ENCODE measurements around the gene FAM47E. TPM values are rescaled to one million over a fixed set of nuclear protein-coding genes. Genes with fewer than 3 reads are reported as not detected.

FAM47E gene
- total RNA-seq, 1 donor from 2014 or later = 3.5 TPM

DNA sequence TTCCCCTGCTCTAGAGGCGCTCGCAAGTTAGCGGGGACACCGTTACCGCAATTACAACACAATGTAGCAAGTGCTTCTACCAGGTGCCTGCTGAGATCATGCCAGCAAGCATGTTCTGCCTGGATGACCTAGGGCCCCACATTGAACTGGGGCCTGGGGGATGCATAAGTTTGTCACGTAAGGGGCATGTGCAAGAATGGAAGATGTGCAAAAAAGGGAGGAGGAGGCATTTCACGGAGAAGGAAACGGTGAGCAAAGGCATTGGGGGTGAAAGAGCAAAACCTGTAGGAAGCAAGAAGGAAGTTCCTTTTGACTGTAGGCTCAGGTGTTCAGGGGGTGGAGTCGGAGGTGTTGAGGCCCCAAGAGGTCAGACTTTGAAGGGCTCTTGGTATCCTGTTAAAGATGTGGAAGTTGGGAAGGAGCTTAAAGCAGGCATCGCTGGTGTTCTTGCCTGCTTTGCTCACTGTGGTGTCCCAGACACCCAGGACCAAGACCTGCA, 37.3 kb upstream of the FAM47E start:
- no peak for DNase-seq (ENCODE audit: low read depth)
- TF ChIP-seq, protein P1, sequence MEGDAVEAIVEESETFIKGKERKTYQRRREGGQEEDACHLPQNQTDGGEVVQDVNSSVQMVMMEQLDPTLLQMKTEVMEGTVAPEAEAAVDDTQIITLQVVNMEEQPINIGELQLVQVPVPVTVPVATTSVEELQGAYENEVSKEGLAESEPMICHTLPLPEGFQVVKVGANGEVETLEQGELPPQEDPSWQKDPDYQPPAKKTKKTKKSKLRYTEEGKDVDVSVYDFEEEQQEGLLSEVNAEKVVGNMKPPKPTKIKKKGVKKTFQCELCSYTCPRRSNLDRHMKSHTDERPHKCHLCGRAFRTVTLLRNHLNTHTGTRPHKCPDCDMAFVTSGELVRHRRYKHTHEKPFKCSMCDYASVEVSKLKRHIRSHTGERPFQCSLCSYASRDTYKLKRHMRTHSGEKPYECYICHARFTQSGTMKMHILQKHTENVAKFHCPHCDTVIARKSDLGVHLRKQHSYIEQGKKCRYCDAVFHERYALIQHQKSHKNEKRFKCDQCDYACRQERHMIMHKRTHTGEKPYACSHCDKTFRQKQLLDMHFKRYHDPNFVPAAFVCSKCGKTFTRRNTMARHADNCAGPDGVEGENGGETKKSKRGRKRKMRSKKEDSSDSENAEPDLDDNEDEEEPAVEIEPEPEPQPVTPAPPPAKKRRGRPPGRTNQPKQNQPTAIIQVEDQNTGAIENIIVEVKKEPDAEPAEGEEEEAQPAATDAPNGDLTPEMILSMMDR (conservative IDR thresholded peaks at IDR 0.05; ENCODE audit: low read depth, low read length) = no peak
- peak overlapping the region; percentile 72 for H3K4me3 ChIP-seq (ENCODE audit: low read depth, low read length)

DNA sequence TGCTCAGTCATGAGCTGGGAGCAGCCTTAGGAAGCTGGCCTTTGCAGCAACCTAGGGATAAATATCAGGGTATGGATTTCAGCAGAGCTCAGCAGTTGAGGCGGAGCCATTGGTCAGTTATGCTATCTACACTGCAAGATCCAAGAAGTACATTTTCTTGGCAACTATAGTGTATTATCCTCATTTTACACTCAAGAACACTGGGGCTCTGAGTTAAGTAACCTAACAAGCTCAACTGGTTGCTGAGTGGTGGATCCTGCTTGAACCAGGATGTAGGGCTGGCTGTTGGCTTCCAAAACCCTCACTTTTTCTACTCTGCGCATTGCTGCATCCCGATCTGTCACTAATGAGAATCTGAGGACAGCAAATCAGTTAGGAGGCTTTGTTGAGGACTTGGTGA, 36.4 kb upstream of the FAM47E start:
- H3K4me3 ChIP-seq (ENCODE audit: low read depth, low read length) = no peak overlapping the region
- TF ChIP-seq, protein P1 (conservative IDR thresholded peaks at IDR 0.05; ENCODE audit: low read depth, low read length) = no peak
- no peak for DNase-seq (ENCODE audit: low read depth)

DNA sequence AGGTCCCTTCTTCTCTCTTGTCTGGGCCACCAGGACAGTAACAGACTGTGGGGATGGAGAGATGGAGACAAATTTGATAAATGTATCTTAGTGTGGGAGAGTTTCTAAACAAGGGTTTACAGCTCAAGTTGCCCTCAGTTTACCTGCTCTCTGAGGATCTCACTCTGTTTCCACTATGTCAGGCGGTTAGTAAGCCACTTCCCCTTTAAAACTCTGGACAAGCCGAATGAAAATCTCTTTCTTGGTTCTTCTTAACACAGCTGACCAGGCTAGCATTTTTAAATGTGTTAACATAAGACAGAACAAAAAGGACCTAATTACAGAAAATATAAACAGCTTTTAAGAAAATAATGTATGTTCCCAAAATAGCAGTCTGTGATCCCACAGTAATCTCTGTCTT, 35.0 kb upstream of the FAM47E start:
- no peak overlapping the region for H3K4me3 ChIP-seq (ENCODE audit: low read depth, low read length)
- TF ChIP-seq, protein P1 (conservative IDR thresholded peaks at IDR 0.05; ENCODE audit: low read depth, low read length) = no peak
- DNase-seq (ENCODE audit: low read depth) = no peak

DNA sequence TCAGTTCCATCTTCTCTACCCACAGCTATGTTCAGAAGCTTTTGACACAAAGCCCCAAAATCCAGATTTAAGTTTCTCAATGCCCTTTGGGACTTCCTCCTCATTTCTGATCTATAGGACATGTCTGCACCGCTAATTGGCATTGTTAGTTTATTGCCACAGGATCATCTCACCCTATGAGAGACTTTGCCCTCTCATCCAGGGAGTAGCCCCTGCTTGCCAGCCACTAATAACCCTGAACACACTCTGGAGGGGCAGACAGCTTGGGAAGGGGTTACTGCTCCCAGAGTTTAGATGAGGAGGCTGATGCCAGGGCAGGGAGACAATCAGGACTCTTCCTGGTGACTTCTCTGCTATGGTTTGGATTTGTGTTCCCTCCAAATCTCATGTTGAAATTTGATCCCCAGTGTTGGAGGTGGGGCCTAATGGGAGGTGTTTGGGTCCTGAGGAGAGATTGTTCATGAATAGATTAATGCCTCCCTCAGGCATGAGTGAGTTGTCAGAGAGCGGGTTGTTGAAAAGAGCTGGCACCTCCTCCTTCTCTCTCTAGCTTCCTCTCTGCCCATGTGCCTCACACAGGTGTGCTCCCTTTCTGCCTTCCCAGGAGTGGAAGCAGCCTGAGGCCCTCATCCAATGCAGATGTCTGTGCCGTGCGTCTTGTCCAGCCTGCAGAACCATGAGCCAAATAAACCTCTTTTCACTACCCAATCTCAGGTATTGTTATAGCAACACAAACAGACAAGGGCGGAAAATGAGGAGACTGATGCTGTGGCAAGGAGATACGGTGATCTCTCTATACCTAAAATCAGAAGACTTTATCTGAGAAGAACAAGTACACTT, 34.3 kb upstream of the FAM47E start:
- TF ChIP-seq, protein P1 (conservative IDR thresholded peaks at IDR 0.05; ENCODE audit: low read depth, low read length) = no peak
- H3K4me3 ChIP-seq (ENCODE audit: low read depth, low read length) = no peak overlapping the region
- DNase-seq (ENCODE audit: low read depth) = no peak

DNA sequence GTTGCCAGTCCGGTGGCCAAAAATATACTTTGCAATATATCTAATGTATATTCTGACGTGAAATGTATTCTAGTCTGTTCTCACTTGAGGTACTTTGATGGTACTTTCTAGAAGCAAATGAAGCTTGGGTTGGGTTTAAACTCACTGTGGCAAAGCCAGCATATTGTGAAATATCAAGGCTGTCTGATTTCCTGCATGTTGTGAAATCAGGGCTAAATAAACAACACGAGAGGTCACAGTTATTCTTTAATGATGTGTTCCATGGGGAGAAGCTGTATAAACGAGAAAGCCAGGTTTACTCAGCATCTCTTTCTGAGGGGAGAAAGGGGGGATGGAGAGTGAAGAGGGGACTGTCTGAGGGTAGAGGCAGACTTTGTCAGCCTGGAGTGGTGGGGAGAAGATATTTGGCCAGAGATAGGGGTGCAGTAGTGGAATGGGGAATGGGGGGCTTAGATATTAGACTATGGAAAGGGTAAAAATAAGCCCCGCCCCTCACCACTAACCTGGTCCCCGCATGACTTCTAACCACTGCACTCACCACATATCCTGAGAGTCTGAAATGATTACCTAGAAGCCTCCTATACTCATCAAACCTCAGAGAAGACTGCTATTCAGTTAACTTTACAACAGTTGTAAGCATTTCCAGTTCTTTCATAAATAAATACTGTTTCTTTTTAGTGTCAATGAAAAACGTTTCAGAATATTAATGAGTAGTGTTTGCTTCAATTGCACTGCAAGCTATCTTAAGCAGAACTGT, 32.0 kb upstream of the FAM47E start:
- no peak overlapping the region for H3K4me3 ChIP-seq (ENCODE audit: low read depth, low read length)
- DNase-seq (ENCODE audit: low read depth) = no peak
- TF ChIP-seq, protein P1 (conservative IDR thresholded peaks at IDR 0.05; ENCODE audit: low read depth, low read length) = no peak

DNA sequence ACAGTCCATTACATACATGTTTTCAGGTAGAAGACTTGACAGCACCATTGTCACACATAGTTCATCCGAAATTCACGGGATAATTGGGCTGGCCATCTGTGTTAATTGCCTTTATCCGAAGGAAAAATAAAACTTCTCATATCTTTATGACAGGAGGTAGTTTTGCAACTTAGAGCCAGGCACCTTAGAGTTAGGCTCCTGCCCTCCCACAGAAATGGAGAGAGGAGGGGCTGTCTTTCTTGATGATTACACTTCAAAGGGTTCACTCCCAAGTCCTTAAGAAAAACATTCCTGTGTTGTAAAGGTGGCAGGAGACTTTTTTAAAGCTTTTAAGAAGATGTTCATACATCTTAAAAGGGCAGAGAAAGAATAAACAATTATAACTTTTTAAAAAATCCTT, 27.4 kb upstream of the FAM47E start:
- TF ChIP-seq, protein P1 (conservative IDR thresholded peaks at IDR 0.05; ENCODE audit: low read depth, low read length) = no peak
- no peak overlapping the region for H3K4me3 ChIP-seq (ENCODE audit: low read depth, low read length)
- no peak for DNase-seq (ENCODE audit: low read depth)
